Duodenal mucosa (tissue), 2 donors: ENCODE data around the gene ADGRG2.
"Not testable (repeated sequence)": the region's sequence is repeated elsewhere in the genome, so short reads cannot be mapped to it uniquely, and the experiment has no call there.

Source experiments
- H3K27ac ChIP-seq: one replicate; pipeline ENCODE4 v1.7.0; 2013; ENCODE audit warnings: low read depth, low read length
- H3K27me3 ChIP-seq, 2 donors: one replicate each; pipeline ENCODE4 v1.7.0; 2013; ENCODE audit warnings: low read length in 2 of 2, control low read depth in 1 of 2; ENCODE audit not compliant: insufficient read depth in 2 of 2, control insufficient read depth in 1 of 2
- H3K36me3 ChIP-seq, 2 donors: one replicate each; pipeline ENCODE4 v1.7.0; 2013; ENCODE audit warnings: low read length in 2 of 2, control low read depth in 1 of 2; ENCODE audit not compliant: insufficient read depth in 2 of 2, control insufficient read depth in 1 of 2
- H3K4me1 ChIP-seq, 2 donors: one replicate each; pipeline ENCODE4 v1.7.0; 2013; ENCODE audit warnings: low read length in 2 of 2, control low read depth in 1 of 2; ENCODE audit not compliant: insufficient read depth in 2 of 2, control insufficient read depth in 1 of 2
- H3K4me3 ChIP-seq, 2 donors: one replicate each; pipeline ENCODE4 v1.7.0; 2013; ENCODE audit warnings: low read length in 2 of 2, low read depth in 1 of 2
- H3K9ac ChIP-seq, 2 donors: one replicate each; pipeline ENCODE4 v1.7.0; 2013; ENCODE audit warnings: low read length in 2 of 2, low read depth in 1 of 2
- H3K9me3 ChIP-seq, 2 donors: one replicate each; pipeline ENCODE4 v1.7.0; 2013; ENCODE audit warnings: low read length in 2 of 2, control low read depth in 1 of 2; ENCODE audit not compliant: control insufficient read depth in 1 of 2

ADGRG2 gene

GRCh38 chrX:19089555-19090040 is 32.7 kb downstream of the ADGRG2 start:
- H3K9ac ChIP-seq = no peak overlapping the region
- H3K9me3 ChIP-seq = peaks cover 0 to 2% of the 10 kb centered on the region in 2 donors
- no peaks in the 10 kb centered on the region for H3K27me3 ChIP-seq
- no peak overlapping the region for H3K4me3 ChIP-seq
- H3K27ac ChIP-seq = no peak overlapping the region
- H3K36me3 ChIP-seq = no peaks in the 10 kb centered on the region
- H3K4me1 ChIP-seq = no peaks in the 10 kb centered on the region

GRCh38 chrX:19086102-19086772 is 36.0 kb downstream of the ADGRG2 start:
- H3K27ac ChIP-seq = no peak overlapping the region
- no peaks in the 10 kb centered on the region for H3K27me3 ChIP-seq
- peaks cover 0 to 2% of the 10 kb centered on the region in 2 donors for H3K9me3 ChIP-seq
- H3K9ac ChIP-seq = no peak overlapping the region
- H3K36me3 ChIP-seq = no peaks in the 10 kb centered on the region
- no peaks in the 10 kb centered on the region for H3K4me1 ChIP-seq
- H3K4me3 ChIP-seq = no peak overlapping the region

GRCh38 chrX:19085666-19086065 is 36.6 kb downstream of the ADGRG2 start:
- no peak overlapping the region for H3K27ac ChIP-seq
- no peaks in the 10 kb centered on the region for H3K27me3 ChIP-seq
- H3K9ac ChIP-seq = no peak overlapping the region
- H3K36me3 ChIP-seq = no peaks in the 10 kb centered on the region
- no peaks in the 10 kb centered on the region for H3K4me1 ChIP-seq
- H3K4me3 ChIP-seq = no peak overlapping the region
- peaks cover 0 to 2% of the 10 kb centered on the region in 2 donors for H3K9me3 ChIP-seq

- no peak overlapping the region for H3K9ac ChIP-seq
- H3K4me1 ChIP-seq = no peaks in the 10 kb centered on the region
- H3K36me3 ChIP-seq = no peaks in the 10 kb centered on the region
These were observed 46.5 kb downstream of the ADGRG2 start for GRCh38 chrX:19075754-19076153.

GRCh38 chrX:19072372-19072771 is 49.9 kb downstream of the ADGRG2 start:
- H3K9me3 ChIP-seq = no peaks in the 10 kb centered on the region
- H3K27me3 ChIP-seq = no peaks in the 10 kb centered on the region
- no peaks in the 10 kb centered on the region for H3K36me3 ChIP-seq
- no peak overlapping the region for H3K9ac ChIP-seq
- no peaks in the 10 kb centered on the region for H3K4me1 ChIP-seq
- no peak overlapping the region for H3K27ac ChIP-seq
- H3K4me3 ChIP-seq = no peak overlapping the region

More at GRCh38 chrX:19075754-19076153, 46.5 kb downstream of the ADGRG2 start:
- H3K9me3 ChIP-seq = no peaks in the 10 kb centered on the region
- H3K27ac ChIP-seq = no peak overlapping the region
- no peak overlapping the region for H3K4me3 ChIP-seq
- H3K27me3 ChIP-seq = no peaks in the 10 kb centered on the region

- Histone ChIP-seq H3K27ac (no peak overlapping the region), H3K9me3 (no peaks in the 10 kb centered on the region), H3K27me3 (no peaks in the 10 kb centered on the region), H3K4me3 (no peak overlapping the region), H3K36me3 (no peaks in the 10 kb centered on the region), H3K4me1 (no peaks in the 10 kb centered on the region), H3K9ac (no peak overlapping the region)
These were observed 51.7 kb downstream of the ADGRG2 start for GRCh38 chrX:19070555-19070994.

- not testable (repeated sequence) for H3K36me3 ChIP-seq, H3K9ac ChIP-seq, H3K9me3 ChIP-seq, H3K4me1 ChIP-seq, H3K27ac ChIP-seq, H3K27me3 ChIP-seq
- H3K4me3 ChIP-seq = peak overlapping the region in 1 of 2 donors; percentile 21
These were observed 55.3 kb downstream of the ADGRG2 start for GRCh38 chrX:19066987-19067386.

- H3K9me3 ChIP-seq = no peaks in the 10 kb centered on the region
- H3K36me3 ChIP-seq = no peaks in the 10 kb centered on the region
- H3K27me3 ChIP-seq = no peaks in the 10 kb centered on the region
- H3K4me3 ChIP-seq = no peak overlapping the region
- H3K9ac ChIP-seq = no peak overlapping the region
- no peaks in the 10 kb centered on the region for H3K4me1 ChIP-seq
- no peak overlapping the region for H3K27ac ChIP-seq
These were observed 56.7 kb downstream of the ADGRG2 start for GRCh38 chrX:19065535-19065934.

GRCh38 chrX:19064175-19064574 is 58.1 kb downstream of the ADGRG2 start:
- Histone ChIP-seq H3K9me3 (no peaks in the 10 kb centered on the region), H3K36me3 (no peaks in the 10 kb centered on the region), H3K27ac (no peak overlapping the region), H3K4me3 (no peak overlapping the region), H3K27me3 (no peaks in the 10 kb centered on the region), H3K9ac (no peak overlapping the region), H3K4me1 (no peaks in the 10 kb centered on the region)

- Histone ChIP-seq H3K4me3 (no peak overlapping the region), H3K27ac (no peak overlapping the region), H3K4me1 (no peaks in the 10 kb centered on the region), H3K9me3 (no peaks in the 10 kb centered on the region), H3K36me3 (no peaks in the 10 kb centered on the region), H3K27me3 (no peaks in the 10 kb centered on the region), H3K9ac (no peak overlapping the region)
These were observed 59.2 kb downstream of the ADGRG2 start for GRCh38 chrX:19063030-19063429.
